A204.1 (cell line): ENCODE measurements around the gene NLRP9.

Experiments
- FAIRE-seq: peaks from 2 replicates; lab custom pipeline; 2012; peaks lifted over from hg19 to GRCh38; lab: Jason Lieb, UNC

Gene NLRP9

DNA sequence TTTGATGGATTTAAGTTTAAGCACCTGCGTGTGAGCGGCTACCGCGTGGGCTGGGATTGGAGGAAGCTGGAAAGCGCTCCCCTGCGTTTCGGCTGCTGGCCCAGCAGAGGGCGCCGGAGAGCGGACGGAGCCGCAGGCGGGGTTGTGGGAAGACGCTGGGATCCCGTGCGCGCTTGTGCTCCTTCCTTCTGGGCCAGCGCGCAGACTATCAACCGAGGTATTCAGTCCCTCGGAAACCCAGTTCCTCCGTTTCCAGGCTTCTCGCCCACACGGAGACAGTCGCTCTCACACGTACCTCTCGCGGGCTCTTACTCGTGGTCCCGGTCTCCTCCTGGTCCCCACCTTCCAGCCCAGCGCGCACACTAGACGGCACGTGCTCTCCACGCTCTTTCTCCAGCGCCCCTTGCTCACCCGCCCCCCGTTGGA, 34.4 kb downstream of the NLRP9 start:
- no peak for FAIRE-seq

DNA sequence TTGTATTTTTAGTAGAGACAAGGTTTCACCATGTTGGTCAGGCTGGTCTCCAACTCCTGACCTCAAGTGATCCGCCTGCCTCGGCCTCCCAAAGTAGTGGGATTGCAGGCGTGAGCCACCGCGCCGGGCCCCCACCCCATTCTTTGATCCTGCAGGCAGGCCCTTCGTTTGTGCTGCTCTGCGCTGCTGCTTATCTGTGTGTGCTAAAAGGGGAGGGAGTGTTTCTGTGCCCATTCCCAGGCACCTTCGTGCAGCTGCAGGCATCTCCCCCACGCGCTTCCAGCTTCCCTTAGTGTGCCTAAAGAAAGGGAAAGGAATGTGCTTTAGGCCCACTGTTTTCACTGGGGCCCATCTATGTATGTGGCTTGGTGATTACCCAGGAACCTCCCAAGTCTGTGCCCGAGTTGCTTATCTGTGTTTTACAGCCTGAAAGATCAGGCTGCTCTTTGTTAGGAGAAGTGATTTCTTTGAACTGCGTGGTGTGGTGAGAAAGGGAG, 36.0 kb downstream of the NLRP9 start:
- FAIRE-seq: no peak

DNA sequence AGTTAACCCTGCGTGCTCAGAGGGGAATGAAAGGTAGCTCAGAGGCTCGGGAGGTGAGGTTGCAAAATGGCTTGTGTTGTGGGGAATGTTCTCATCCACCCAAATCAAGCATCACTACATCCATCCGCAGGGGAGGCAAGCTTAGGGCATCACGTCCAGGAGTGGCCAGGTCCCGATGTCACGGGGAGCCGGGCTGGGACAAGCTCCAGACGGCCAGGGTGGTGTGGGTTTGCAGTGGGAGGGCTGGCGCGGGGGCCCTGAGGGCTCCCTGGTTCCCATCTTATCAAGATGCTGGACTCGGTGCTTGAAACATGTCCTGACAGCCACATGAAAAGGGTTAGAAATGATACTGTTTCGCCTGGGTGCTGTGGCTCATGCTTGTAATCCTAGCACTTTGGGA, 37.4 kb downstream of the NLRP9 start:
- FAIRE-seq: no peak

DNA sequence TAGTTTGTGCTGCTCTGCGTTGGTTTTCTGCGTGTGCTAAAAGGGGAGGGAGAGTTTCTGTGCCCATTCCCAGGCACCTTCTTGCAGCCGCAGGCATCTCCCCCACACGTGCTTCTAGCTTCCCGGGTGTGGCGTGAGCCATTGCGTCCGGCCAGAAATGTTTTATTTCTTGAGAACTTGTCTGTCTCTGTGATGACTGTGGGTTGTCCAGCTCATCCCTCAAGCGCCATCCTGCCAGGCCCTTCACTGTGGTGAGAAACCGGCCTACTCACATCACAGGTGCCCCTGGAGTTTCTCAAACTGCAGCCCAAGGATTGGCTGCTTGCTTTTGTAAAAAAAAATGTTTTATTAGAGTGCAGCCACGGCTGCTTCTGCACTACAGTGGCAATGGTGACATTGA, 39.0 kb downstream of the NLRP9 start:
- FAIRE-seq: no peak

DNA sequence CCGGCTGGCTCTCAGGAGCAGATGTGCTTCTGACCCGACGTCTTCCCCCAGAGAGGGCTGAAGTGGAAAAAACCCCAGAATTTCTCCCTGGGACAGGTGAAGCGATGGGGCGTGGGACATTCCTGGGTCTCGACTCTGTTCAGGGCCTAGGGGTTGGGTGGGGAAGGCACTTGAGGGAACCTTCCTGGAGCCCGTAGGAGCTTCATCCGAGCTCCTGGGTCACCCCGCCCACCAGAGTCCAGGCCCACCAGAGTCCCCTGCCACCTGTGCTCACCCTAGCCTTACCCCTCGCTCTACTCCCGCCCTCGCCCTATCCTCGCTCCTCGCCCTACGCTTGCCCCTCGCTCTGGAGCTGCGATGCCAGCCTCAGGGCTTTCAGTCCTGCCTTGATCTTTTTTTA, 39.9 kb downstream of the NLRP9 start:
- no peak for FAIRE-seq

DNA sequence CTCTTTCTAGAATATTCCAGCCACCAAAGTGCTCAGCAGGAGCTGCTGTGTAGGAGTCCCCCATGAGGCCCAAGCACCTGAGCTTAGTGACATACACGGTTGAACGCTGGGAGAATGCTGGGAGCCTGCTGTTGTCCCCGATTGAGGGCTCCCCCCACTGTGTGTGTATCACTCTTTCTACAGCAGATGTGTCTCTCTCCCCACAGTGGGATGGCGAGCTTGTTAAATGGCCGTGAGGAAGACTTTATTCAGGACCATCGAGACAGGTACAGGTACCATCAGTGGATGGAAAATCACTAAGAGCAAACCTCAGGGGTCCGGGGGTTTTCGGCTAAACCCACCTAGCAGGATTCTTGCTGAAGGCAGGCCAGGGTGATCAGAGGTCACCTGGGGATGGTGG, 40.5 kb downstream of the NLRP9 start:
- no peak for FAIRE-seq

DNA sequence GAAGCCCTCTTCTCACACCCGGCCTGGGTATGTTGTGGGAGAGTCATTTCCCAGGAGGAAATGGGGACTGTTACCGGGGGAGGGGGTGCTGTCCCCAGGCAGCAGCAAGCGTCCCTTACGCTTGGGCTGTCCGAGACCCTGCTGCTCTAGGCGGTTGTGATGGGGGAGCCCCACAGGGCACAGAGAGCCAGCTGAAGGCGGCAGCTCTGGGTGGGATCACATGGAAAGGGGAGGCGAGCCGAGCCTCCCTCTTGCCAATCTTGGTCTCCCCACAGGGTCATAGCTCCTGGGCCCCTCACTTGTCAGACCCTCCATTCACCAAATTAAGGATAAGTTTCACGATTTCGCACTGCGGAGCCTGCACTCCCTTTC, 41.1 kb downstream of the NLRP9 start:
- FAIRE-seq: no peak

DNA sequence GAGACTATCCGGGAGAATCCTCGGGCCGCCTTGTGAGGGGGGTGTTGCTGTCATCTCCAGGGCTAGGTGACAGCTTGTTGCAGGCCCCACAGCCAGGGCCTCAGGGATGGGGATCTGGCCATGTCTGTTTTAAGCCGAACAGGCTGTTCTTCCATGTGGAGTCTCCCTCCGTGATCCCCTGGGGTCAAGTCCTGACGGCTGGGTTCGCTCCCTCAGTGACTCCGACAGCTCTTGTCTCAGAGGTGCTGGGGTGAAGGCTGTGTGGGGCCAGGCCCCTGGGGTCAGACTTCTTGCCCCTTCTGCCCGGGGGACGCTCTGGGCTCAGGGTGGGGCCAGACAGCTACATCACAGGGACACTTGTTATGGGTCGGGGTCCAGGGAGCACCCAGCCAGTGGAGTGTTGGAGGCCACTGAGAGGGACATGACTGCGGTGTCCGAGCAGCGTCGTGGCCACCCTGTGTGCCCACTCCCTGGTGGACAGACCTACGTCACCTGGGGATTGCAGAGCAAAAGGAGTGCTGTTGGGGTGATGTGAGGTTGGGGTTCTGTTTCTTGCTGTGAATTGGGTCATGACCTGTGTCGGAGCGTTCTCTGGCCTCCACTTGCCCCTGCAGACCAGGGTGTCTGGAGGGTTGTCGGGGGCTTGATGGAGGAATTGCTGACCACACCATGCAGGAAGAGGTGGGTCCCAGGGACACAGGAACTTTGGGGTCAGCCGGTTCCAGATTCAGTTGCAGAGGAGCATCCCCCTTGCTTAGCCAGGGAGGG, 41.7 kb downstream of the NLRP9 start:
- FAIRE-seq: no peak

DNA sequence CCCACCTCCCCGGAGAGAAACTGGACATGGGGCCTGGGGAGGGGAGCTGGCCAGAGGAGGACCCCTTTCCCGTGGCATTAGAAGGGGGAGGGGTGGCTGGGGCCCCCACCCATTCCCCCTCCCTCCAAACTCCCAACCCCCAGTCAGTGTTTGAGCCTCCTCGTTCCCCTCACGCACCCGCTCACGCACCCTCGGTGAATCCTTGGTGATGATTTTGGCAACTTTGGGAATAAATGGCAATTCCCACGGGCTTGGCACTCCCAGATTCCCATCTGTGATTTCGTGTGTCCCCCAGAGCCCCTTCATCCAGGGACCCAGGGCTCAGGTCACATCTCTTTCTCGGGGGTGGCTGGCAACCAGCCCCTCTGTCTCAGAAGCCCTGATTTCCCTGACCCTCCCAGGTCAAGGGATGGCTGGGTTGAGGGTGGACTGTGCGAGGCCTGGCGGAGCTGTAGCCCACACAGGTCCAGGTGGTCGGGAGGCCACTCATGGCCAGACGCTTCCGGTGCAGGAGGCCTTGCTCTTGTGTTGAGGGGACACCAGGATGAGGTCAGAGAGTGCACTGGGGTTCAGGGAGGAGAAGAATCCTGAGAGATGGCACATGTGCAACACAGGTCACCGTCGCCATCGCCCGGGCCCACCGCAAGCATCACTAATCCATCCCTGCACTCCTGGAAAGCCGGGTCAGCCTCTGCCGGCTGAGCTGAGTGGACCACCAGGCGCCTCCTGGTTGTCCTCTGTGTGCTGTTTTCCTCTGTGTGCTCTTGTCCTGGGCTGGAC, 42.5 kb downstream of the NLRP9 start:
- FAIRE-seq: no peak

DNA sequence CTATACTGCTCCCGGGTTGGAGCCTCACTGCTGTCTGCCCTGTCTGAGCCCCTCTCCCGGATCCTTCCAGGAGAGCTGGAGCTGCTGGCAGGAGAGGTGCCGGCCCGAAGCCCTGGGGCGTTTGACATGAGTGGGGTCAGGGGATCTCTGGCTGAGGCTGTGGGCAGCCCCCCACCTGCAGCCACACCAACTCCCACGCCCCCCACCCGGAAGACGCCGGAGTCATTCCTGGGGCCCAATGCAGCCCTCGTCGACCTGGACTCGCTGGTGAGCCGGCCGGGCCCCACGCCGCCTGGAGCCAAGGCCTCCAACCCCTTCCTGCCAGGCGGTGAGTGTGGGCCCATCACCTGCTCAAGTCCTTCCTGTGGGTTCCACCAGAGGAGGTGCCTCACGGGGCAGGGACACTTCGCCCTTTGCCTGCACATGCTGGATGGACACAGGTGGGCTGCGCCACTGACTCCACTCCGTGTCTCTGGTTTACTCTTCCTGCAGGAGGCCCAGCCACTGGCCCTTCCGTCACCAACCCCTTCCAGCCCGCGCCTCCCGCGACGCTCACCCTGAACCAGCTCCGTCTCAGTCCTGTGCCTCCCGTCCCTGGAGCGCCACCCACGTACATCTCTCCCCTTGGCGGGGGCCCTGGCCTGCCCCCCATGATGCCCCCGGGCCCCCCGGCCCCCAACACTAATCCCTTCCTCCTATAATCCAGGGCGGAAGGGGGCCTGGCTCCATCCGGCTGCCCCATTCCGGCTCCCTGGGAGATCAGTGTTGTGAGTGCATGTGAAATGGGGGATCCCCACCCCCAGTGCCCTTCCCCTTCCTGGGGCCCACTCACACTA, 43.3 kb downstream of the NLRP9 start:
- FAIRE-seq: no peak

DNA sequence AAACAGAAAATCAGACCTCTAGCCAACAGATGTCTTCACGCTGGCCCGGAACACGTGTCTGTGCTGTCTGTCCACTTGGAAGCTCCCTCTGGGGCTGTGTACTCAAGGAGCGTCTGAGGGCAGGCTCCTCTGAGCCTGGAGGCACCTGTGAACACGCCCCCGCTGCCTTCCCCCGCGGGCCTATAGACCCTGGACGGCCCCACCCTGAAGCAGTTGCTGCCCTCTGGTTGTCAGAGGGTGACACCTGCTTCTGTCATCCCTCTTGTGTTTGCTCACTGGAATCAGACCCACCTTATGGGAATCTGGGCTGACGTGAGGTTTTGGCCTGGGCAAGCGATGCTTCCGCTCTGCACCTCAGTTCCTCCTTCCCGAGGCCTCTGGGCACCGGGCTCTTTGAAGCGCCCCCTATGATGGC, 44.0 kb downstream of the NLRP9 start:
- no peak for FAIRE-seq

DNA sequence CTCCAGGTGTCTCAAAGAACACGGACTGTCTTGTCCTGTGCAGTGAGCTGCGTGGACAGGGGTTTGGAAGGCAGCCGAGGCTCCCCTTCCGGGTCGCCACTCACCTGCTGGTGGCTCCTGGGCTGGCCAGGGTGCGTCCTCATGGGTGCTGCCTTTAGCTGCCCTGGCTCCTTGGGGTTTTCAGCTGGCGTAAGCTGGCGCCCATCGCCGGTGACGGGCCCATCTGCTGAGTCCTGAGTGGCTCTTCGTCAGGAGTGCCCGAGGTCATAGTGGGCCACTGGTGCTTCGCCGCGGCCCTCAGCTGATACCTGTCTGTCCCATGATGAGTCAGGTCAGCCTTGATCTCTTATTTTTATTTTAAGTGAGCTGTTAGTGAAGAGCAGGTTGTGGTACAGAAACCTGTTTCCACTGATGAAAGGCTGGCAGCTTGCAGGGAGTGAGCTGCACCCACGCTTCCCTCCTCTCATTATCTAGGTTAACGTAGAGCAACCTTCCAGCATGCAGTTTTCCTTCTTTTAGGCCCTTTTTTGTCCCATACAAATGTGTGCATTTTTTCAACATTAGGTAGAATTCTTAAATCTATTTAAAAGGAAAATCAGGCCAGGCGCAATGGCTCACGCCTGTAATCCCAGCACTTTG, 44.7 kb downstream of the NLRP9 start:
- no peak for FAIRE-seq

DNA sequence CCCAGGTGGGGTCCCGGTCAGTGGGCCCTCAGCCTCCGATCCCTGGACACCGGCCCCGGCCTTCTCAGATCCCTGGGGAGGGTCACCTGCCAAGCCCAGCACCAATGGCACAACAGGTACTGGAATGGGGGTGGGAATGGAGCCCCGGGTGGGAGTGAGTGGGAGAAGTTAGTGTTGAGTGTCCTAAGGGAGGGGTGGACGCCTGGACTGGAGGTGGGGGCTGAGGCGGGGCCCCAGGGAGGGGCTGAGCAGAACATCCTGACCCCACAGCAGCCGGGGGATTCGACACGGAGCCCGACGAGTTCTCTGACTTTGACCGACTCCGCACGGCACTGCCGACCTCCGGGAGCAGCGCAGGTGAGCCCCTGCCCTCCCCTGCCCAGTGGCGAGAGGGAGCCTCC, 45.5 kb downstream of the NLRP9 start:
- FAIRE-seq: no peak

DNA sequence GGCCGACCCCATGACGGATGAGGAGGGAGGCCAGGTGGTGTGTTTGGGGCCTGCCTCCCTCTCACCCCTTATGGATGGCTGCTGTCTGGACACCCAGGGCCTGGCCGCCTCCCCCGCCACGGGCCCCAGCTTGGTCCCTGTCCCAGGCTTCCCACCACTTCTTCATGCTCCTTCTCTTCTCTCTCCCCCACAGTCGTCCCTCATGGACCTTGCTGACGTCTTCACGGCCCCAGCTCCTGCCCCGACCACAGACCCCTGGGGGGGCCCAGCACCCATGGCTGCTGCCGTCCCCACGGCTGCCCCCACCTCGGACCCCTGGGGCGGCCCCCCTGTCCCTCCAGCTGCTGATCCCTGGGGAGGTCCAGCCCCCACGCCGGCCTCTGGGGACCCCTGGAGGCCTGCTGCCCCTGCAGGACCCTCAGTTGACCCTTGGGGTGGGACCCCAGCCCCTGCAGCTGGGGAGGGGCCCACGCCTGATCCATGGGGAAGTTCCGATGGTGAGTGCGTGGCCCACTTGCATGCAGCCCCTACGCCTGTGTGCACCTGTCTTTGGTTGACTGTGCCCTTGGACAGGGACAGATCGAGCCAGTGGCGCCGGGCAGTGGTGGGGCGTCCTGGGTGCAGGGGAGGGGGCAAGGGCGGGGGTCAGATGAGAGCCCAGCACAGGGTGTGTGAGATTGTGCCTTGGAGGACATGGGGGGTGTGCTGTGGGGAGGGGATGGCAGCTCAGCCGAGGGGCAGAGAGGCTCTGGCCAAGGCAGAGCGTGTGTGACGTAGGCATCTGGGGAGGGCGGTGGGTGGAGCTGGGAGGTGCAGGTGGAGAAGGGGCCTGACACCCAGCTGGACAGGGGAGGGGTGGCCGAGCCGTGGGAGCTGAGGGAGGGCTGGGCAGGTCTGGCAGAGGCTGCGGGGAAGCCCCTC, 46.4 kb downstream of the NLRP9 start:
- no peak for FAIRE-seq

DNA sequence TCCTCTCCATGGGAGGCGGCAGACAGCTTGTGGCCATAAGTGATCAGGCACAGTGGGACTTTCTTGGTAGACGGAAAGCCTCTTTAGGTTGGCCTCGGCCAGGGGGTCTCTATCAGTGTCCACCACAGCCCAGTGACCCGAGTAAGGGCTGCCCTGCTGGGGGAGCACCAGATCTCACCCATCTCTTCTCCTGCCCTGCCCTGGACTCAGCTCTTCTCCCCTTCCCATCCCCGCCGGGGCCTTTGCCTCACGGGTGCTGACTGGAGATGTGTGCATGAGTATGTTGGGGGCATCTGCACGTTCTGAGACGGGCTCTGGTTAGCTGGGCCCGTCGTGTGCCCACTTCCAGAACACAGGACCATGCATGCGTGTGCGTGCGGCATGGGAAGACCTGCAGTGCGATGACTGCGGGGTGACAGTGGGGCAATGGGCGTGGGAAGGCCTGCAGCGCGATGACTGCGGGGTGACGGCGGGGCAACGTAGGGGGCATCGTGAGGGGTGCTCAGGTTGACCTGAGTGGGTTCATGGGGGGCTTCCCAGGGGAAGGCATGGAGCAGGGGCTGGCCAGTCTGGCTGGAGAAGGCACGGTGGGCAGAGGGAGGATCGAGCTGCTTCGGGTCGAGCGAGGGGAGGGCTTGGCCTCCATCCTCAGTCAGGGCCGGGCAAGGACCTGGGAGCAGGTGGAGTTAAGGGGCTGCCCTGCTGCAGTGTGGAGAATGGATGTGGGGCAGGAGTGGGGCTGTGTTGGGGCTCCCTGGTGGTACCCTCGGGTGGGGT, 47.2 kb downstream of the NLRP9 start:
- FAIRE-seq: no peak

DNA sequence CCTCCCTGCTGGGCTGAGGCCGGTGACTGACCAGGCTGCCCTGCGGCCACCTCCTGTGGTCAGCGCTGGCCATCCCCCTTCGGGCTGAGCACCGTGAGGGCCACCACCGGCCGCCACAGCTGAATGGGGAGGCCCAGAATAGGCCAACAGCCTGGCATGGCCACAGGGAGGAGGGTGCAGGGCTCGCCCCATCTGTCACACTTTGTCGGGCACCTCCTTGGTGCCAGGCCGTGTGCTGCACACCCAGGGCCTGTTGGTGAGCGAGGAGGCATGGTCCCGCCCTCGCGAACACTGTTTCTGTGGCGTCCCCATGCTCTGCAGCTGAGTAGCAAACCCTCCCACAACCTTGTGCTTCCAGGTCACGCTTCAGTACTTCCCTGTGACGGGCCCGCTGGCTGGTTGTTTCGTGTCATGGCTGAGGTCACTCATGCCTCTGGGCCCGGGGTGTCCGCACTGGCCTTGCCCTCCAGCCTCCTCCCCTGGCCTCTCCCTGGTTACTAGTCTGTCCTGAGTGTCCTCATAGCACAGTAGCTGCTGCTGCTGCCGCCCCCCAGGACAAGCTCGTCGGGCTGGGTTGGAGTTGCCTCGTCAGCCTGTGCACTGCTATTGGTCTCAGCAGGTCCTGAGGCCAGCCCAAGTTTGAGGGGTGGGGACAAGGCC, 48.0 kb downstream of the NLRP9 start:
- FAIRE-seq: no peak

DNA sequence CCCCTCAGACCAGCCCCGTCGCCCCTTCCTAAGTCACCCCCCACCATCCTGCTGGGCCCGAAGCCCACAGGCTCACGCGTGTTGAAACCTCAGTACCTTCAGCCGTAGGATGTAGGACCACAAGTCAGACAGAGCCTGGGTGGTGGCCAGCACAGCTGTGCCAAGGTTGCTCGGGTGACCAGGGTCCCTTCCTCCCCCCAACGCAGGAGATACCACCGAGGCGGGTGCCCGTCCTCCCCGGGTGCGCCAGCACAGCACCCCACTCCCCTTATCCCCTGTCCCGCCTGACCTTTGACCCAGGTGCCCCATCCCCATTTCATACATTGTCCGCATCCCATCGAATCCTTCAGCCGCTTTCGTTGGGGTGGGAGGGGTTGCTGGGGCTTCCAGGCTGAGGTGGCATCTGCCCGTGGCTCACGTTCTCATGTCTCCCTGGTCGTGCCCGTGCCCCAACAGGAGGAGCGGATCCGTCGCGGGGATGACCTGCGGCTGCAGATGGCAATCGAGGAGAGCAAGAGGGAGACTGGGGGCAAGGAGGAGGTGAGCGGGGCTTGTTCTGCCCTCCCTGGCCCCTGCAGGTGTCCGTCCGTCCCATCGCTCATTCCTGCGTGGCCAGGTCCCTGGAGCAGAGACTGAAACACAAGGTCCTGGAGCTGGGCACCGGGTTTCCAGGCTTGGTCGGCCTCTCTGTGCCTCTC, 48.6 kb downstream of the NLRP9 start:
- no peak for FAIRE-seq

DNA sequence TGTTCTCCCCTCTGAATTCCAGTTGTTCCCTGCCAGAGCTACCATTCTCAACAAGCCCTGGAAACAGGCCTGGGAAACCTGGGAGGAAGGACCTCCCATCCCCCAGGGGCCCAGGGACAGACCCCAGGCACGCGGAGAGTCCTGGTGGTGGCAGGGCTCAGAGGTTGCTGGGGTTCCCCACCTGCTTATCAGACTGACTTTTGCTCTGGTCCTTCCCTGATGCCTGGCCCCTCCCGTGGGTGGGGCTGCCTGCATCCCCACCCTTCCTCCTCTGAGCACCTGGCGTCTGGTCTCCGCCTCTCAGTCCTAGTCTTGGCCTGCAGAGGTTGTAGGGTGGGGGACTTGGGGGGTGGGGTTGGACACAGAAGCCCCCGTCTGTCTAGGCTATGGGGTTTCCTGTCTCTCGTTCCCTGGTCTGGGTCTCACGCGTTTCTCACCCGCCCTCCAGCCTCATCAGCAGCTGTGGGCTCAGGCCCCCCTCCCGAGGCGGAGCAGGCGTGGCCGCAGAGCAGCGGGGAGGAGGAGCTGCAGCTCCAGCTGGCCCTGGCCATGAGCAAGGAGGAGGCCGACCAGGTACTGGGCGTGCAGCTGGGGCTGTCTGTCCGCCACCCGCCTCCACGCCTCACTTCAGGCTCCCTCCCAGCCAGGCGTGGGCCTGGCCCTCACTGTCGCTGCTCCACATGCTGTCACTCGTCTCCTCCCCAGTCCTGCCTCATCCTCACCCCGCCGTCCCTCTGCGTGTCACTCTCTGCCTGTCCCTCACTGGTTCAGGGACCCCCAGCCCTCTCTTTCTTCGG, 49.6 kb downstream of the NLRP9 start:
- FAIRE-seq: no peak
